Measurements from ENCODE around the gene PSENEN.

DNA sequence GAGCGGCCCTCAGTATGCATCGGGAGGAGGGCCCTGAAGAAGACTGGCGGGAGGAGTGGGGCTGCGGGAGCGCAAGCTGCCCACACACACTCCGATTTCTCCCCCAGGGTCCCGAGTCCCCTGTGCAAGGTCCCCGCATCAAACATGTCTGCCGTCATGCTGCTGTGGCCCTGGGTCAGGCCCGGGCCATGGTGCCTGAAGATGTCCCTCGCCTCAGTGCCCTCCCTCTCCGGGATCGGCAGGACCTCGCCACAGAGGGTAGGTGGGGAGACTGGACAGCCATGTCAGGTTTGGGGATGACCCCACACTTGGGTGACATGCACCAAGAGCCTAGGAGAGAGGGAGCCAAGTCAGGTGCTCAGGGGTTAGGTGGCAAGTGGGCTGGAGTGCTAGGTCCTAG lies 23.0 kb upstream of the PSENEN start:
- TF ChIP-seq POLR2AphosphoS5 (IDR thresholded peaks at IDR 0.05; ENCODE audit: low read depth): no peak
- TF ChIP-seq EZH2phosphoT487 (IDR thresholded peaks at IDR 0.05; ENCODE audit: unreplicated experiment): no peak
- TF ChIP-seq NANOG (IDR thresholded peaks at IDR 0.05; ENCODE audit: borderline replicate concordance): no peak
- TF ChIP-seq, protein P1, sequence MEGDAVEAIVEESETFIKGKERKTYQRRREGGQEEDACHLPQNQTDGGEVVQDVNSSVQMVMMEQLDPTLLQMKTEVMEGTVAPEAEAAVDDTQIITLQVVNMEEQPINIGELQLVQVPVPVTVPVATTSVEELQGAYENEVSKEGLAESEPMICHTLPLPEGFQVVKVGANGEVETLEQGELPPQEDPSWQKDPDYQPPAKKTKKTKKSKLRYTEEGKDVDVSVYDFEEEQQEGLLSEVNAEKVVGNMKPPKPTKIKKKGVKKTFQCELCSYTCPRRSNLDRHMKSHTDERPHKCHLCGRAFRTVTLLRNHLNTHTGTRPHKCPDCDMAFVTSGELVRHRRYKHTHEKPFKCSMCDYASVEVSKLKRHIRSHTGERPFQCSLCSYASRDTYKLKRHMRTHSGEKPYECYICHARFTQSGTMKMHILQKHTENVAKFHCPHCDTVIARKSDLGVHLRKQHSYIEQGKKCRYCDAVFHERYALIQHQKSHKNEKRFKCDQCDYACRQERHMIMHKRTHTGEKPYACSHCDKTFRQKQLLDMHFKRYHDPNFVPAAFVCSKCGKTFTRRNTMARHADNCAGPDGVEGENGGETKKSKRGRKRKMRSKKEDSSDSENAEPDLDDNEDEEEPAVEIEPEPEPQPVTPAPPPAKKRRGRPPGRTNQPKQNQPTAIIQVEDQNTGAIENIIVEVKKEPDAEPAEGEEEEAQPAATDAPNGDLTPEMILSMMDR (conservative IDR thresholded peaks at IDR 0.05; ENCODE audit: low read depth in 2 of 2): no peak
- no peak for TF ChIP-seq STAT1 (IDR thresholded peaks at IDR 0.05; ENCODE audit: unreplicated experiment)
- TF ChIP-seq, protein P2, sequence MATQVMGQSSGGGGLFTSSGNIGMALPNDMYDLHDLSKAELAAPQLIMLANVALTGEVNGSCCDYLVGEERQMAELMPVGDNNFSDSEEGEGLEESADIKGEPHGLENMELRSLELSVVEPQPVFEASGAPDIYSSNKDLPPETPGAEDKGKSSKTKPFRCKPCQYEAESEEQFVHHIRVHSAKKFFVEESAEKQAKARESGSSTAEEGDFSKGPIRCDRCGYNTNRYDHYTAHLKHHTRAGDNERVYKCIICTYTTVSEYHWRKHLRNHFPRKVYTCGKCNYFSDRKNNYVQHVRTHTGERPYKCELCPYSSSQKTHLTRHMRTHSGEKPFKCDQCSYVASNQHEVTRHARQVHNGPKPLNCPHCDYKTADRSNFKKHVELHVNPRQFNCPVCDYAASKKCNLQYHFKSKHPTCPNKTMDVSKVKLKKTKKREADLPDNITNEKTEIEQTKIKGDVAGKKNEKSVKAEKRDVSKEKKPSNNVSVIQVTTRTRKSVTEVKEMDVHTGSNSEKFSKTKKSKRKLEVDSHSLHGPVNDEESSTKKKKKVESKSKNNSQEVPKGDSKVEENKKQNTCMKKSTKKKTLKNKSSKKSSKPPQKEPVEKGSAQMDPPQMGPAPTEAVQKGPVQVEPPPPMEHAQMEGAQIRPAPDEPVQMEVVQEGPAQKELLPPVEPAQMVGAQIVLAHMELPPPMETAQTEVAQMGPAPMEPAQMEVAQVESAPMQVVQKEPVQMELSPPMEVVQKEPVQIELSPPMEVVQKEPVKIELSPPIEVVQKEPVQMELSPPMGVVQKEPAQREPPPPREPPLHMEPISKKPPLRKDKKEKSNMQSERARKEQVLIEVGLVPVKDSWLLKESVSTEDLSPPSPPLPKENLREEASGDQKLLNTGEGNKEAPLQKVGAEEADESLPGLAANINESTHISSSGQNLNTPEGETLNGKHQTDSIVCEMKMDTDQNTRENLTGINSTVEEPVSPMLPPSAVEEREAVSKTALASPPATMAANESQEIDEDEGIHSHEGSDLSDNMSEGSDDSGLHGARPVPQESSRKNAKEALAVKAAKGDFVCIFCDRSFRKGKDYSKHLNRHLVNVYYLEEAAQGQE (IDR thresholded peaks at IDR 0.05; ENCODE audit: unreplicated experiment): no peak
- no peak for TF ChIP-seq EZH2 (IDR thresholded peaks at IDR 0.05; ENCODE audit: low read depth, unreplicated experiment)
- TF ChIP-seq CREB1 (CRISPR knock-in tag; IDR thresholded peaks at IDR 0.05; ENCODE audit: low read depth): no peak
- no peak for TF ChIP-seq ZNF331 (CRISPR knock-in tag; IDR thresholded peaks at IDR 0.05; ENCODE audit: low read depth)
- TF ChIP-seq, protein P3, sequence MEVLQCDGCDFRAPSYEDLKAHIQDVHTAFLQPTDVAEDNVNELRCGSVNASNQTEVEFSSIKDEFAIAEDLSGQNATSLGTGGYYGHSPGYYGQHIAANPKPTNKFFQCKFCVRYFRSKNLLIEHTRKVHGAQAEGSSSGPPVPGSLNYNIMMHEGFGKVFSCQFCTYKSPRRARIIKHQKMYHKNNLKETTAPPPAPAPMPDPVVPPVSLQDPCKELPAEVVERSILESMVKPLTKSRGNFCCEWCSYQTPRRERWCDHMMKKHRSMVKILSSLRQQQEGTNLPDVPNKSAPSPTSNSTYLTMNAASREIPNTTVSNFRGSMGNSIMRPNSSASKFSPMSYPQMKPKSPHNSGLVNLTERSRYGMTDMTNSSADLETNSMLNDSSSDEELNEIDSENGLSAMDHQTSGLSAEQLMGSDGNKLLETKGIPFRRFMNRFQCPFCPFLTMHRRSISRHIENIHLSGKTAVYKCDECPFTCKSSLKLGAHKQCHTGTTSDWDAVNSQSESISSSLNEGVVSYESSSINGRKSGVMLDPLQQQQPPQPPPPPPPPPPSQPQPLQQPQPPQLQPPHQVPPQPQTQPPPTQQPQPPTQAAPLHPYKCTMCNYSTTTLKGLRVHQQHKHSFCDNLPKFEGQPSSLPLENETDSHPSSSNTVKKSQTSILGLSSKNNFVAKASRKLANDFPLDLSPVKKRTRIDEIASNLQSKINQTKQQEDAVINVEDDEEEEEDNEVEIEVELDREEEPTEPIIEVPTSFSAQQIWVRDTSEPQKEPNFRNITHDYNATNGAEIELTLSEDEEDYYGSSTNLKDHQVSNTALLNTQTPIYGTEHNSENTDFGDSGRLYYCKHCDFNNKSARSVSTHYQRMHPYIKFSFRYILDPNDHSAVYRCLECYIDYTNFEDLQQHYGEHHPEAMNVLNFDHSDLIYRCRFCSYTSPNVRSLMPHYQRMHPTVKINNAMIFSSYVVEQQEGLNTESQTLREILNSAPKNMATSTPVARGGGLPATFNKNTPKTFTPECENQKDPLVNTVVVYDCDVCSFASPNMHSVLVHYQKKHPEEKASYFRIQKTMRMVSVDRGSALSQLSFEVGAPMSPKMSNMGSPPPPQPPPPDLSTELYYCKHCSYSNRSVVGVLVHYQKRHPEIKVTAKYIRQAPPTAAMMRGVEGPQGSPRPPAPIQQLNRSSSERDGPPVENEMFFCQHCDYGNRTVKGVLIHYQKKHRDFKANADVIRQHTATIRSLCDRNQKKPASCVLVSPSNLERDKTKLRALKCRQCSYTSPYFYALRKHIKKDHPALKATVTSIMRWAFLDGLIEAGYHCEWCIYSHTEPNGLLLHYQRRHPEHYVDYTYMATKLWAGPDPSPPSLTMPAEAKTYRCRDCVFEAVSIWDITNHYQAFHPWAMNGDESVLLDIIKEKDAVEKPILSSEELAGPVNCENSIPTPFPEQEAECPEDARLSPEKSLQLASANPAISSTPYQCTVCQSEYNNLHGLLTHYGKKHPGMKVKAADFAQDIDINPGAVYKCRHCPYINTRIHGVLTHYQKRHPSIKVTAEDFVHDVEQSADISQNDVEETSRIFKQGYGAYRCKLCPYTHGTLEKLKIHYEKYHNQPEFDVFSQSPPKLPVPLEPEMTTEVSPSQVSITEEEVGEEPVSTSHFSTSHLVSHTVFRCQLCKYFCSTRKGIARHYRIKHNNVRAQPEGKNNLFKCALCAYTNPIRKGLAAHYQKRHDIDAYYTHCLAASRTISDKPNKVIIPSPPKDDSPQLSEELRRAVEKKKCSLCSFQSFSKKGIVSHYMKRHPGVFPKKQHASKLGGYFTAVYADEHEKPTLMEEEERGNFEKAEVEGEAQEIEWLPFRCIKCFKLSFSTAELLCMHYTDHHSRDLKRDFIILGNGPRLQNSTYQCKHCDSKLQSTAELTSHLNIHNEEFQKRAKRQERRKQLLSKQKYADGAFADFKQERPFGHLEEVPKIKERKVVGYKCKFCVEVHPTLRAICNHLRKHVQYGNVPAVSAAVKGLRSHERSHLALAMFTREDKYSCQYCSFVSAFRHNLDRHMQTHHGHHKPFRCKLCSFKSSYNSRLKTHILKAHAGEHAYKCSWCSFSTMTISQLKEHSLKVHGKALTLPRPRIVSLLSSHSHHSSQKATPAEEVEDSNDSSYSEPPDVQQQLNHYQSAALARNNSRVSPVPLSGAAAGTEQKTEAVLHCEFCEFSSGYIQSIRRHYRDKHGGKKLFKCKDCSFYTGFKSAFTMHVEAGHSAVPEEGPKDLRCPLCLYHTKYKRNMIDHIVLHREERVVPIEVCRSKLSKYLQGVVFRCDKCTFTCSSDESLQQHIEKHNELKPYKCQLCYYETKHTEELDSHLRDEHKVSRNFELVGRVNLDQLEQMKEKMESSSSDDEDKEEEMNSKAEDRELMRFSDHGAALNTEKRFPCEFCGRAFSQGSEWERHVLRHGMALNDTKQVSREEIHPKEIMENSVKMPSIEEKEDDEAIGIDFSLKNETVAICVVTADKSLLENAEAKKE (CRISPR knock-in tag; IDR thresholded peaks at IDR 0.05): no peak
- TF ChIP-seq ZNF114 (CRISPR knock-in tag; IDR thresholded peaks at IDR 0.05): no peak
- TF ChIP-seq JUNB (IDR thresholded peaks at IDR 0.05; ENCODE audit: unreplicated experiment): no peak
- TF ChIP-seq, protein P4, sequence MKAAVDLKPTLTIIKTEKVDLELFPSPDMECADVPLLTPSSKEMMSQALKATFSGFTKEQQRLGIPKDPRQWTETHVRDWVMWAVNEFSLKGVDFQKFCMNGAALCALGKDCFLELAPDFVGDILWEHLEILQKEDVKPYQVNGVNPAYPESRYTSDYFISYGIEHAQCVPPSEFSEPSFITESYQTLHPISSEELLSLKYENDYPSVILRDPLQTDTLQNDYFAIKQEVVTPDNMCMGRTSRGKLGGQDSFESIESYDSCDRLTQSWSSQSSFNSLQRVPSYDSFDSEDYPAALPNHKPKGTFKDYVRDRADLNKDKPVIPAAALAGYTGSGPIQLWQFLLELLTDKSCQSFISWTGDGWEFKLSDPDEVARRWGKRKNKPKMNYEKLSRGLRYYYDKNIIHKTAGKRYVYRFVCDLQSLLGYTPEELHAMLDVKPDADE (IDR thresholded peaks at IDR 0.05): no peak

Measured in GM23338 (cell line).